Measurements from ENCODE around the gene LSM10.

- TF ChIP-seq CTCF (IDR thresholded peaks at IDR 0.05) (no peak), POLR2AphosphoS5 (IDR thresholded peaks at IDR 0.05) (no peak)
These were observed 19.8 kb downstream of the LSM10 start for GRCh38 chr1:36377791-36378492.

All from stomach (tissue), 4 donors.